Lower leg skin (tissue), 3 donors: Measurements from ENCODE around the gene LOXL3.

Experiments
- CTCF ChIP-seq, 3 donors: fragments of 450-650 bp; IDR thresholded peaks; one replicate each; pipeline ENCODE4 v1.5.1; 2016; ENCODE audit warnings: antibody characterized with exemption in 3 of 3, mild to moderate bottlenecking in 3 of 3, moderate library complexity in 2 of 3
- POLR2A ChIP-seq, 2 donors: fragments of 450-650 bp; IDR thresholded peaks; one replicate each; pipeline ENCODE4 v1.6.1; 2016 to 2017; ENCODE audit warnings: antibody characterized with exemption in 2 of 2, mild to moderate bottlenecking in 1 of 2, moderate library complexity in 1 of 2

- no peak for TF ChIP-seq CTCF (IDR thresholded peaks at IDR 0.05)
- TF ChIP-seq POLR2A (IDR thresholded peaks at IDR 0.05), result no peak
Measured at GRCh38 chr2:74544634-74545033, 9.1 kb downstream of the LOXL3 start.
